ENCODE measurements around the gene FBXL4.
A peak's percentile ranks its signal among the peaks of the same experiment; 100 is the strongest.
"Not testable (repeated sequence)": the region's sequence is repeated elsewhere in the genome, so short reads cannot be mapped to it uniquely, and the experiment has no call there.

FBXL4 gene

GRCh38 chr6:98924647-98925046, 23.1 kb downstream of the FBXL4 start:
- Histone ChIP-seq H3K4me3 (ENCODE audit: low read depth, low read length) (no peak overlapping the region), H3K27me3 (no peaks in the 10 kb centered on the region), H3K36me3 (peaks cover 4% of the 10 kb centered on the region), H3K9me3 (no peaks in the 10 kb centered on the region), H3K4me1 (peaks cover 6% of the 10 kb centered on the region)
- peak; percentile 52 for DNase-seq
- no peak for TF ChIP-seq CTCF (IDR thresholded peaks at IDR 0.05; ENCODE audit: low read depth, low read length)

- no peak for TF ChIP-seq CTCF (IDR thresholded peaks at IDR 0.05; ENCODE audit: low read depth, low read length)
- Histone ChIP-seq H3K27me3 (no peaks in the 10 kb centered on the region), H3K9me3 (no peaks in the 10 kb centered on the region), H3K4me3 (ENCODE audit: low read depth, low read length) (no peak overlapping the region), H3K4me1 (peaks cover 6% of the 10 kb centered on the region), H3K36me3 (peaks cover 4% of the 10 kb centered on the region)
- no peak for DNase-seq
These were observed 26.8 kb downstream of the FBXL4 start for GRCh38 chr6:98920904-98921431.

- not testable (repeated sequence) for H3K4me1 ChIP-seq; H3K4me3 ChIP-seq (ENCODE audit: low read depth, low read length); H3K36me3 ChIP-seq; DNase-seq; H3K27me3 ChIP-seq; H3K9me3 ChIP-seq
These were observed 36.8 kb downstream of the FBXL4 start for GRCh38 chr6:98910946-98911345.

GRCh38 chr6:98909236-98909635, 38.5 kb downstream of the FBXL4 start:
- no peak for TF ChIP-seq CTCF (IDR thresholded peaks at IDR 0.05; ENCODE audit: low read depth, low read length)
- Histone ChIP-seq H3K4me3 (ENCODE audit: low read depth, low read length) (no peak overlapping the region), H3K36me3 (no peaks in the 10 kb centered on the region), H3K4me1 (no peaks in the 10 kb centered on the region), H3K9me3 (no peaks in the 10 kb centered on the region), H3K27me3 (no peaks in the 10 kb centered on the region)
- DNase-seq: no peak

GRCh38 chr6:98906342-98906741, 41.4 kb downstream of the FBXL4 start:
- H3K36me3 ChIP-seq; H3K4me3 ChIP-seq (ENCODE audit: low read depth, low read length); DNase-seq; H3K27me3 ChIP-seq; H3K4me1 ChIP-seq; H3K9me3 ChIP-seq: not testable (repeated sequence)

- TF ChIP-seq CTCF (IDR thresholded peaks at IDR 0.05; ENCODE audit: low read depth, low read length): no peak
- H3K36me3 ChIP-seq: no peaks in the 10 kb centered on the region
These were observed 42.0 kb downstream of the FBXL4 start for GRCh38 chr6:98905759-98906158.

GRCh38 chr6:98904096-98904495, 43.6 kb downstream of the FBXL4 start:
- H3K36me3 ChIP-seq: no peaks in the 10 kb centered on the region
- no peak overlapping the region for H3K4me3 ChIP-seq (ENCODE audit: low read depth, low read length)
- DNase-seq: no peak

More at GRCh38 chr6:98905759-98906158, 42.0 kb downstream of the FBXL4 start:
- DNase-seq: no peak
- Histone ChIP-seq H3K27me3 (no peaks in the 10 kb centered on the region), H3K4me1 (no peaks in the 10 kb centered on the region), H3K4me3 (ENCODE audit: low read depth, low read length) (no peak overlapping the region), H3K9me3 (no peaks in the 10 kb centered on the region)

More at GRCh38 chr6:98904096-98904495, 43.6 kb downstream of the FBXL4 start:
- Histone ChIP-seq H3K27me3 (no peaks in the 10 kb centered on the region), H3K4me1 (no peaks in the 10 kb centered on the region), H3K9me3 (no peaks in the 10 kb centered on the region)
- TF ChIP-seq CTCF (IDR thresholded peaks at IDR 0.05; ENCODE audit: low read depth, low read length): no peak
